ENCODE results near the gene NFIA. TPM values are rescaled to one million over a fixed set of nuclear protein-coding genes. Genes with fewer than 3 reads are reported as not detected.

Gene NFIA
- total and polyA plus RNA-seq, 2 of the 13 experiments (the other 11 are each of a cell fraction or from before 2014, with no cell fraction given): 14.7 to 28.5 TPM

DNA sequence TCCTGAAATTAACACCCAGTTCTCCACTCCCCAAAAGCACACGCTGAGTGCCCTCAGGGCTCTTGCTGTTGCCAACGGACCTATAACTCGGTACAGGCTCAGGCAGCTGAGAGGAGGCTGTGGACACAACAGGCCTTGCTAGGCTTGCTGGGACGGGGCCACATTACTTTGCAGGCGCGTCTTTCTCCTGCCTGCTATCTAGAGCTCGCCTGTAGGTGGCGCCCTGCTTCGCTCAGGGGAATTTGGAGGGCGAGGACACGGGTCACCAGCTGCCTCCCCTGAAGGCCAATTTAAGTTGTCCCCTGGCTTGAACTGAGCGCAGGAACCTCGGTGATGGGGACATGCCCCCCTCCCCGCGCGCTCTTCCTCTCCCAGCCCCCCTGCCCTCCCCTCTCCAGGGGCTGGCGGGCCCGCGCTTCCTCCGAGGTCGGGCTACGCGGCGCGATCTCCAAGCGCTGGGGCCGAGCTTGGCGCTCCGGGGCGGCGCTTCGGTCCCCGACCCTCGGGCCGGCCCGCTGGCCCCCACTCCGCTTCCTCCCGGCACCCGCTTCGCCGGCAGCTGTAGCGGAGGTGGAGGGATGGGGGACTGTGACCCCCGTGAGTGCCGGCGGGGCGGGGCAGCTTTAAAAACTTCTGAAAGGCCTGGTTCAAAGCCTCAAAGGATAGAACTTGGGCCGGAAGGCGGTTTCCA, 32.4 kb upstream of the NFIA start (continued):
- TF ChIP-seq, protein P1, sequence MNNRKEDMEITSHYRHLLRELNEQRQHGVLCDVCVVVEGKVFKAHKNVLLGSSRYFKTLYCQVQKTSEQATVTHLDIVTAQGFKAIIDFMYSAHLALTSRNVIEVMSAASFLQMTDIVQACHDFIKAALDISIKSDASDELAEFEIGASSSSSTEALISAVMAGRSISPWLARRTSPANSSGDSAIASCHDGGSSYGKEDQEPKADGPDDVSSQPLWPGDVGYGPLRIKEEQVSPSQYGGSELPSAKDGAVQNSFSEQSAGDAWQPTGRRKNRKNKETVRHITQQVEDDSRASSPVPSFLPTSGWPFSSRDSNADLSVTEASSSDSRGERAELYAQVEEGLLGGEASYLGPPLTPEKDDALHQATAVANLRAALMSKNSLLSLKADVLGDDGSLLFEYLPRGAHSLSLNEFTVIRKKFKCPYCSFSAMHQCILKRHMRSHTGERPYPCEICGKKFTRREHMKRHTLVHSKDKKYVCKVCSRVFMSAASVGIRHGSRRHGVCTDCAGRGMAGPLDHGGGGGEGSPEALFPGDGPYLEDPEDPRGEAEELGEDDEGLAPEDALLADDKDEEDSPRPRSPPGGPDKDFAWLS (CRISPR knock-in tag; IDR thresholded peaks at IDR 0.05; ENCODE audit: borderline replicate concordance): no peak
- 0 out of 2 replicates have a peak, but pooled peaks have one; percentile 15 for TF ChIP-seq ELF1 (CRISPR knock-in tag; IDR thresholded peaks at IDR 0.05)
- no peak for TF ChIP-seq HNRNPH1 (optimal IDR thresholded peaks at IDR 0.05; ENCODE audit: low read depth, low read length)
- no peak for TF ChIP-seq MED13 (CRISPR knock-in tag; IDR thresholded peaks at IDR 0.05)
- TF ChIP-seq ZNF432 (CRISPR knock-in tag; IDR thresholded peaks at IDR 0.05; ENCODE audit: borderline replicate concordance): no peak
- TF ChIP-seq, protein P2, sequence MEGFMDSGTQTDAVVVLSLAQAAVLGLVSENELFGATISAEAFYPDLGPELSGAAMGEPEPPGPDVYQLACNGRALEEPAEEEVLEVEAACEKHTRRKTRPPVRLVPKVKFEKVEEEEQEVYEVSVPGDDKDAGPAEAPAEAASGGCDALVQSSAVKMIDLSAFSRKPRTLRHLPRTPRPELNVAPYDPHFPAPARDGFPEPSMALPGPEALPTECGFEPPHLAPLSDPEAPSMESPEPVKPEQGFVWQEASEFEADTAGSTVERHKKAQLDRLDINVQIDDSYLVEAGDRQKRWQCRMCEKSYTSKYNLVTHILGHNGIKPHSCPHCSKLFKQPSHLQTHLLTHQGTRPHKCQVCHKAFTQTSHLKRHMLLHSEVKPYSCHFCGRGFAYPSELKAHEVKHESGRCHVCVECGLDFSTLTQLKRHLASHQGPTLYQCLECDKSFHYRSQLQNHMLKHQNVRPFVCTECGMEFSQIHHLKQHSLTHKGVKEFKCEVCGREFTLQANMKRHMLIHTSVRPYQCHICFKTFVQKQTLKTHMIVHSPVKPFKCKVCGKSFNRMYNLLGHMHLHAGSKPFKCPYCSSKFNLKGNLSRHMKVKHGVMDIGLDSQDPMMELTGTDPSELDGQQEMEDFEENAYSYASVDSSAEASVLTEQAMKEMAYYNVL (CRISPR knock-in tag; IDR thresholded peaks at IDR 0.05; ENCODE audit: borderline replicate concordance): peak; percentile 52; the same call in 1 of the 2 replicates
- TF ChIP-seq SRSF4 (IDR thresholded peaks at IDR 0.05; ENCODE audit: low read depth, low read length, poor library complexity, severe bottlenecking): no peak
- TF ChIP-seq HMGA1 (CRISPR knock-in tag; conservative IDR thresholded peaks at IDR 0.05): no peak
- no peak for TF ChIP-seq ZNF335 (CRISPR knock-in tag; IDR thresholded peaks at IDR 0.05)
- TF ChIP-seq, protein P3, sequence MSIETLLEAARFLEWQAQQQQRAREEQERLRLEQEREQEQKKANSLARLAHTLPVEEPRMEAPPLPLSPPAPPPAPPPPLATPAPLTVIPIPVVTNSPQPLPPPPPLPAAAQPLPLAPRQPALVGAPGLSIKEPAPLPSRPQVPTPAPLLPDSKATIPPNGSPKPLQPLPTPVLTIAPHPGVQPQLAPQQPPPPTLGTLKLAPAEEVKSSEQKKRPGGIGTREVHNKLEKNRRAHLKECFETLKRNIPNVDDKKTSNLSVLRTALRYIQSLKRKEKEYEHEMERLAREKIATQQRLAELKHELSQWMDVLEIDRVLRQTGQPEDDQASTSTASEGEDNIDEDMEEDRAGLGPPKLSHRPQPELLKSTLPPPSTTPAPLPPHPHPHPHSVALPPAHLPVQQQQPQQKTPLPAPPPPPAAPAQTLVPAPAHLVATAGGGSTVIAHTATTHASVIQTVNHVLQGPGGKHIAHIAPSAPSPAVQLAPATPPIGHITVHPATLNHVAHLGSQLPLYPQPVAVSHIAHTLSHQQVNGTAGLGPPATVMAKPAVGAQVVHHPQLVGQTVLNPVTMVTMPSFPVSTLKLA (IDR thresholded peaks at IDR 0.05): no peak
- no peak for TF ChIP-seq AGO1 (IDR thresholded peaks at IDR 0.05; ENCODE audit: low read depth, low read length, poor library complexity, severe bottlenecking)
- TF ChIP-seq, protein P4, sequence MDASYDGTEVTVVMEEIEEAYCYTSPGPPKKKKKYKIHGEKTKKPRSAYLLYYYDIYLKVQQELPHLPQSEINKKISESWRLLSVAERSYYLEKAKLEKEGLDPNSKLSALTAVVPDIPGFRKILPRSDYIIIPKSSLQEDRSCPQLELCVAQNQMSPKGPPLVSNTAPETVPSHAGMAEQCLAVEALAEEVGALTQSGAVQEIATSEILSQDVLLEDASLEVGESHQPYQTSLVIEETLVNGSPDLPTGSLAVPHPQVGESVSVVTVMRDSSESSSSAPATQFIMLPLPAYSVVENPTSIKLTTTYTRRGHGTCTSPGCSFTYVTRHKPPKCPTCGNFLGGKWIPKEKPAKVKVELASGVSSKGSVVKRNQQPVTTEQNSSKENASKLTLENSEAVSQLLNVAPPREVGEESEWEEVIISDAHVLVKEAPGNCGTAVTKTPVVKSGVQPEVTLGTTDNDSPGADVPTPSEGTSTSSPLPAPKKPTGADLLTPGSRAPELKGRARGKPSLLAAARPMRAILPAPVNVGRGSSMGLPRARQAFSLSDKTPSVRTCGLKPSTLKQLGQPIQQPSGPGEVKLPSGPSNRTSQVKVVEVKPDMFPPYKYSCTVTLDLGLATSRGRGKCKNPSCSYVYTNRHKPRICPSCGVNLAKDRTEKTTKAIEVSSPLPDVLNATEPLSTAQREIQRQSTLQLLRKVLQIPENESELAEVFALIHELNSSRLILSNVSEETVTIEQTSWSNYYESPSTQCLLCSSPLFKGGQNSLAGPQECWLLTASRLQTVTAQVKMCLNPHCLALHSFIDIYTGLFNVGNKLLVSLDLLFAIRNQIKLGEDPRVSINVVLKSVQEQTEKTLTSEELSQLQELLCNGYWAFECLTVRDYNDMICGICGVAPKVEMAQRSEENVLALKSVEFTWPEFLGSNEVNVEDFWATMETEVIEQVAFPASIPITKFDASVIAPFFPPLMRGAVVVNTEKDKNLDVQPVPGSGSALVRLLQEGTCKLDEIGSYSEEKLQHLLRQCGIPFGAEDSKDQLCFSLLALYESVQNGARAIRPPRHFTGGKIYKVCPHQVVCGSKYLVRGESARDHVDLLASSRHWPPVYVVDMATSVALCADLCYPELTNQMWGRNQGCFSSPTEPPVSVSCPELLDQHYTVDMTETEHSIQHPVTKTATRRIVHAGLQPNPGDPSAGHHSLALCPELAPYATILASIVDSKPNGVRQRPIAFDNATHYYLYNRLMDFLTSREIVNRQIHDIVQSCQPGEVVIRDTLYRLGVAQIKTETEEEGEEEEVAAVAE (CRISPR knock-in tag; IDR thresholded peaks at IDR 0.05; ENCODE audit: borderline replicate concordance): peak; percentile 13; the same call in 1 of the 2 replicates
- TF ChIP-seq XBP1 (CRISPR knock-in tag; IDR thresholded peaks at IDR 0.05): no peak
- TF ChIP-seq ZNF577 (CRISPR knock-in tag; IDR thresholded peaks at IDR 0.05; ENCODE audit: borderline replicate concordance, low read depth): no peak
- TF ChIP-seq NR2F1 (CRISPR knock-in tag; IDR thresholded peaks at IDR 0.05): no peak
- TF ChIP-seq ZNF317 (CRISPR knock-in tag; IDR thresholded peaks at IDR 0.05): peak; percentile 62; the same call in 1 of the 2 replicates
- TF ChIP-seq FOXA1 (IDR thresholded peaks at IDR 0.05): no peak
- TF ChIP-seq FOXA1 (CRISPR knock-in tag; IDR thresholded peaks at IDR 0.05): 0 out of 2 replicates have a peak, but pooled peaks have one; percentile 33
- TF ChIP-seq MEIS2 (CRISPR knock-in tag; IDR thresholded peaks at IDR 0.05): peak; percentile 10; the same call in 1 of the 2 replicates
